Muscle of leg (tissue), 16 donors: ENCODE data around the gene DIP2C. TPM values are rescaled to one million over a fixed set of nuclear protein-coding genes. Genes with fewer than 3 reads are reported as not detected.
A peak's percentile ranks its signal among the peaks of the same experiment; 100 is the strongest.

Experiments used
- DNase-seq: peaks from one replicate; pipeline ENCODE4 v3.0.0; 2013
- H3K27ac ChIP-seq: one replicate; pipeline ENCODE4 v1.5.1; 2013; ENCODE audit warnings: mild to moderate bottlenecking, low read length, control low read depth
- H3K27me3 ChIP-seq: one replicate; pipeline ENCODE4 v1.6.1; 2013; ENCODE audit warnings: low read length; ENCODE audit not compliant: control insufficient read depth, insufficient read depth
- H3K36me3 ChIP-seq: one replicate; pipeline ENCODE4 v1.6.1; 2013; ENCODE audit warnings: low read length; ENCODE audit not compliant: control insufficient read depth, insufficient read depth
- H3K4me1 ChIP-seq: one replicate; pipeline ENCODE4 v1.6.1; 2013; ENCODE audit warnings: low read length; ENCODE audit not compliant: control insufficient read depth, insufficient read depth
- H3K4me3 ChIP-seq: one replicate; pipeline ENCODE4 v1.5.1; 2013; ENCODE audit warnings: low read length, control low read depth
- H3K9me3 ChIP-seq: replicated peaks from 2 replicates; pipeline ENCODE4 v1.6.1; 2013; ENCODE audit warnings: low read depth, low read length; ENCODE audit not compliant: control insufficient read depth
- WGBS: methylation state at CpG from one replicate; pipeline ENCODE4 v1.1.5; 2013; ENCODE audit warnings: missing lambda C conversion rate; ENCODE audit not compliant: insufficient coverage; 5-methylcytosine and 5-hydroxymethylcytosine counted together
- long read RNA-seq, 11 donors: transcript quantifications; one replicate each; lab custom pipeline, GENCODE V29; 2026
- polyA plus RNA-seq, 8 donors: library from polyadenylated mRNA; unstranded; fragments of 120-200 nt; gene quantifications; one replicate each; pipeline versions ENCODE4 v1.2.1 to v1.2.3, GENCODE V29; 2013; ENCODE audit warnings: inconsistent platforms in 1 of 8, low replicate concordance in 1 of 8; ENCODE audit not compliant: insufficient read length in 8 of 8, insufficient read depth in 1 of 8
- total RNA-seq: library from RNA; stranded (reverse); fragments of 120-200 nt; gene quantifications from one replicate; pipeline ENCODE4 v1.2.4, GENCODE V29; 2013

The DIP2C gene
- total RNA-seq: 15.1 TPM
- 10 to 100 TPM; 18.6 to 30.8 (median 25.8) TPM for polyA plus RNA-seq
- long read RNA-seq, donor 1: 0 reads
- long read RNA-seq, donor 2: 0 reads
- long read RNA-seq, donor 3, full-length matches to known transcripts: 1 of 6 reads
- long read RNA-seq, donor 3, partial matches to known transcripts: 5 of 6 reads
- long read RNA-seq, donor 3, other reads (novel, unspliced or antisense): 0 of 6 reads
- long read RNA-seq, donor 4: 0 reads
- long read RNA-seq, donor 5: 0 reads
- long read RNA-seq, donor 6: 0 reads
- long read RNA-seq, donor 7: 0 reads
- long read RNA-seq, donor 8: 0 reads
- long read RNA-seq, donor 9: 0 reads
- long read RNA-seq, donor 10: 0 reads
- long read RNA-seq, donor 11: 0 reads

GRCh38 chr10:689452-690371, at the start of gene DIP2C:
DIP2C (minus strand) TSS chr10:689668; CDS start chr10:689578, 90 bp downstream.
- Histone ChIP-seq H3K27me3 (peaks cover 8% of the 10 kb centered on the region), H3K27ac (peak within 1 kb of the TSS; percentile 93), H3K36me3 (peaks cover 5% of the 10 kb centered on the region), H3K9me3 (no peaks in the 10 kb centered on the region), H3K4me1 (peaks cover 27% of the 10 kb centered on the region), H3K4me3 (peak within 1 kb of the TSS; percentile 82)
- DNase-seq: peak; percentile 94
- under 1% methylated on average over 137 of the region's 137 CpGs for WGBS

- DNase-seq: no peak
- H3K9me3 ChIP-seq: no peaks in the 10 kb centered on the region
- H3K4me1 ChIP-seq: no peaks in the 10 kb centered on the region
- H3K36me3 ChIP-seq: no peaks in the 10 kb centered on the region
- no CpG with 5 or more reads among the region's 3 CpGs for WGBS
- no peaks in the 10 kb centered on the region for H3K27me3 ChIP-seq
- H3K4me3 ChIP-seq: no peak overlapping the region
- no peak overlapping the region for H3K27ac ChIP-seq
Measured at GRCh38 chr10:734481-734880, 45.0 kb upstream of the DIP2C start.

GRCh38 chr10:733086-733485, 43.6 kb upstream of the DIP2C start:
- H3K4me1 ChIP-seq: no peaks in the 10 kb centered on the region
- no peak for DNase-seq
- H3K4me3 ChIP-seq: no peak overlapping the region
- H3K9me3 ChIP-seq: no peaks in the 10 kb centered on the region
- WGBS: 67% methylated on average over 7 of the region's 9 CpGs
- no peaks in the 10 kb centered on the region for H3K27me3 ChIP-seq
- no peak overlapping the region for H3K27ac ChIP-seq
- H3K36me3 ChIP-seq: no peaks in the 10 kb centered on the region

- DNase-seq: no peak
- Histone ChIP-seq H3K27ac (no peak overlapping the region), H3K4me3 (no peak overlapping the region), H3K36me3 (no peaks in the 10 kb centered on the region), H3K9me3 (no peaks in the 10 kb centered on the region), H3K4me1 (peaks cover 3% of the 10 kb centered on the region), H3K27me3 (no peaks in the 10 kb centered on the region)
- 56% methylated on average over 6 of the region's 8 CpGs for WGBS
Measured at GRCh38 chr10:729213-729612, 39.7 kb upstream of the DIP2C start.

- H3K4me1 ChIP-seq: peaks cover 3% of the 10 kb centered on the region
- no peak overlapping the region for H3K4me3 ChIP-seq
- no peak overlapping the region for H3K27ac ChIP-seq
- H3K36me3 ChIP-seq: no peaks in the 10 kb centered on the region
- WGBS: 83% methylated on average over 8 of the region's 8 CpGs
- DNase-seq: no peak
- H3K27me3 ChIP-seq: no peaks in the 10 kb centered on the region
- no peaks in the 10 kb centered on the region for H3K9me3 ChIP-seq
Measured at GRCh38 chr10:728603-729002, 39.1 kb upstream of the DIP2C start.

- H3K27ac ChIP-seq: no peak overlapping the region
- no peaks in the 10 kb centered on the region for H3K27me3 ChIP-seq
- no peaks in the 10 kb centered on the region for H3K9me3 ChIP-seq
- 68% methylated on average over 7 of the region's 15 CpGs for WGBS
- H3K4me1 ChIP-seq: peaks cover 3% of the 10 kb centered on the region
- DNase-seq: no peak
- no peaks in the 10 kb centered on the region for H3K36me3 ChIP-seq
- H3K4me3 ChIP-seq: no peak overlapping the region
Measured at GRCh38 chr10:727162-727790, 37.8 kb upstream of the DIP2C start.

- Histone ChIP-seq H3K9me3 (no peaks in the 10 kb centered on the region), H3K36me3 (no peaks in the 10 kb centered on the region), H3K27ac (peak overlapping the region; percentile 20), H3K27me3 (no peaks in the 10 kb centered on the region), H3K4me1 (peaks cover 3% of the 10 kb centered on the region), H3K4me3 (no peak overlapping the region)
- peak; percentile 48 for DNase-seq
- 68% methylated on average over 9 of the region's 11 CpGs for WGBS
Measured at GRCh38 chr10:725786-726185, 36.3 kb upstream of the DIP2C start.

- no peaks in the 10 kb centered on the region for H3K9me3 ChIP-seq
- peak overlapping the region; percentile 20 for H3K27ac ChIP-seq
- no peaks in the 10 kb centered on the region for H3K36me3 ChIP-seq
- H3K4me3 ChIP-seq: no peak overlapping the region
- no peaks in the 10 kb centered on the region for H3K27me3 ChIP-seq
- DNase-seq: peak; percentile 54
- 44% methylated on average over 9 of the region's 12 CpGs for WGBS
- H3K4me1 ChIP-seq: peaks cover 3% of the 10 kb centered on the region
Measured at GRCh38 chr10:725302-725701, 35.8 kb upstream of the DIP2C start.

GRCh38 chr10:723973-724372, 34.5 kb upstream of the DIP2C start:
- 90% methylated on average over 14 of the region's 16 CpGs for WGBS

More at GRCh38 chr10:723973-724372, 34.5 kb upstream of the DIP2C start:
- Histone ChIP-seq H3K36me3 (no peaks in the 10 kb centered on the region), H3K27ac (no peak overlapping the region), H3K27me3 (no peaks in the 10 kb centered on the region), H3K4me1 (peaks cover 3% of the 10 kb centered on the region), H3K9me3 (no peaks in the 10 kb centered on the region), H3K4me3 (no peak overlapping the region)
- DNase-seq: no peak
